Activated naive CD4-positive, alpha-beta T cell treated with anti-CD3 and anti-CD28 coated beads for 36 hours (primary cell): ENCODE results near the gene MYH11. TPM values are rescaled to one million over a fixed set of nuclear protein-coding genes. Genes with fewer than 3 reads are reported as not detected.
"Not testable (repeated sequence)": the region's sequence is repeated elsewhere in the genome, so short reads cannot be mapped to it uniquely, and the experiment has no call there.

ENCODE experiments used
- CTCF ChIA-PET: fragments of 350-600 bp; sonication (Branson Sonifier 250); formaldehyde crosslinking; loops from one replicate; lab custom pipeline; 2021; ENCODE audit warnings: antibody characterized with exemption; lab: Charles Lee
- DNase-seq: peaks from one replicate; pipeline ENCODE4 v3.0.0-alpha.2; 2020
- H3K27ac Mint-ChIP-seq: one replicate; pipeline ENCODE4 v1.8.0; 2021; ENCODE audit warnings: mild to moderate bottlenecking, mixed read lengths
- H3K27me3 Mint-ChIP-seq: one replicate; pipeline ENCODE4 v1.8.0; 2021; ENCODE audit warnings: low read depth, mixed read lengths
- H3K36me3 Mint-ChIP-seq: one replicate; pipeline ENCODE4 v1.8.0; 2021; ENCODE audit warnings: low read depth, mixed read lengths
- H3K4me1 Mint-ChIP-seq: one replicate; pipeline ENCODE4 v1.8.0; 2021; ENCODE audit warnings: low read depth, mixed read lengths
- H3K4me3 Mint-ChIP-seq: one replicate; pipeline ENCODE4 v1.8.0; 2021; ENCODE audit warnings: mild to moderate bottlenecking, moderate library complexity, mixed read lengths
- H3K9me3 Mint-ChIP-seq: one replicate; pipeline ENCODE4 v1.8.0; 2021; ENCODE audit warnings: mixed read lengths
- intact Hi-C: fragments of 100-400 bp; cut with micrococcal nuclease; formaldehyde crosslinking; loops from one replicate; pipeline ENCODE4 v1.15.1; 2023
- total RNA-seq, 2 experiments: library from RNA; stranded (reverse); gene quantifications; one replicate each; pipeline ENCODE4 v1.2.3, GENCODE V29; 2021

MYH11 gene
- total RNA-seq, 2 experiments from 2014 or later: not detected

DNA sequence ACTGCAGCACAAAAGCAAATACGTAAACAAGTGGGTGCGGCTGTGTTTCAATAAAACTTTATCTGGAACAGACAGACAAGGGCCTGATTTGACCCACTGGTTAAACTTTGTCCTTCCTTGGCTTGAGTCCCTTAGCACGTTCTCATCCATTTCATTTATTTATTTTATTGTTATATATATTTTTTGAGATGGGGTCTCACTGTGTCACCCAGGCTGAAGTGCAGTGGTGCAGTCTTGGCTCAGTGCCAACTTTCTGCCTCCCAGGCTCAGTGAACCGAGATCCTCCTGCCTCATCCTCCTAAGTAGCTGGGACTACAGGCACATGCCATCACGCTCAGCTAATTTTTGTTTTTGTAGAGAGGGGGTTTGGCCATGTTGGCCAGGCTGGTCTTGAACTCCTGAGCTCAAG lies 64.3 kb downstream of the MYH11 start:
- no peak overlapping the region for H3K27ac Mint-ChIP-seq
- H3K9me3 Mint-ChIP-seq: peaks cover 10% of the 10 kb centered on the region
- H3K4me1 Mint-ChIP-seq: no peaks in the 10 kb centered on the region
- H3K4me3 Mint-ChIP-seq: no peak overlapping the region
- no peaks in the 10 kb centered on the region for H3K36me3 Mint-ChIP-seq
- no peak for DNase-seq
- H3K27me3 Mint-ChIP-seq: no peaks in the 10 kb centered on the region
- CTCF ChIA-PET: interaction anchor here (0.6 kb wide), 1 partner anchor 29 kb away, joined by 4 read pairs; no protein-coding TSS in a partner anchor
- intact Hi-C loops: no loop called here

DNA sequence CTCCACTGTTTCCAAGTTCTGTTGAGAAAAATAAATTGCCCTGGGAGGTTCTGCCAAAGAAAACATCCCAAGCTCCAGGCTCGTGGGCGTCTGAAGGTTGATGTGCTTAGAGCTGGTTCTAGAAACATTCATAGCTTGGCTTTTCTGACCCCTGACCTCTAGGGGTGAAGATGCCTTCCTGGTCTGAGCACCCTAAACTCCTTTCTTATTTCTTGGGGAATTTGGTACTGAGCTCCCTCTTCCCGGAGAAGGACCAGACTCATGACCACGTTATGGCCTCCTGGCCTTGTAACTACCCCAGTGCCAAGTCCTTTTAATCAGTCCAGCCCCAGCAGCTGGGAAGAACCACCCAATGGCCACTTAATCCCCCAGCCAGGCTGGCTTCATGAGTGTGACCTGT lies 66.4 kb downstream of the MYH11 start:
- DNase-seq: no peak
- Mint-ChIP-seq H3K27me3 (no peaks in the 10 kb centered on the region), H3K4me1 (no peaks in the 10 kb centered on the region), H3K27ac (no peak overlapping the region), H3K36me3 (no peaks in the 10 kb centered on the region), H3K9me3 (no peaks in the 10 kb centered on the region), H3K4me3 (no peak overlapping the region)
- intact Hi-C loops: no loop called here
- CTCF ChIA-PET: interaction anchor here (1.0 kb wide), 1 partner anchor 57 kb away, joined by 3 read pairs; no protein-coding TSS in a partner anchor

DNA sequence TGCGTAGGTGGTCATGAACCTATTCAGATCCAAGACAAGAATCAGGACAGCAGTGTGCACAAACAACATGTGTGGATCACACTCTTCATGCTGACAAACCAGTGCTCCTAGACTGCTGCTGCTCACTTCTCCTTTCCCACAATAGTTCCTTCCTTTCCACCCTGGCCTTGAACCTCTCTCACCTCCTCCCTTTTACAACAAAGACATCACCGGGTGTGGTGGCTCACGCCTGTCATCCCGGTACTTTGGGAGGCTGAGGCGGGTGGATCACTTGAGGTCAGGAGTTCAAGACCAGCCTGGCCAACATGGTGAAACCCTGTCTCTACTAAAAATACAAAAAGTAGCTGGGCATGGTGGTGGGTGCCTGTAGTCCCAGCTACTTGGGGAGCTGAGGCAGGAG lies 67.0 kb downstream of the MYH11 start:
- H3K27me3 Mint-ChIP-seq, H3K27ac Mint-ChIP-seq, H3K36me3 Mint-ChIP-seq, H3K4me1 Mint-ChIP-seq, H3K9me3 Mint-ChIP-seq, intact Hi-C loops, DNase-seq, H3K4me3 Mint-ChIP-seq: not testable (repeated sequence)
- CTCF ChIA-PET: interaction anchor here (1.0 kb wide), 1 partner anchor 58 kb away, joined by 3 read pairs; no protein-coding TSS in a partner anchor

DNA sequence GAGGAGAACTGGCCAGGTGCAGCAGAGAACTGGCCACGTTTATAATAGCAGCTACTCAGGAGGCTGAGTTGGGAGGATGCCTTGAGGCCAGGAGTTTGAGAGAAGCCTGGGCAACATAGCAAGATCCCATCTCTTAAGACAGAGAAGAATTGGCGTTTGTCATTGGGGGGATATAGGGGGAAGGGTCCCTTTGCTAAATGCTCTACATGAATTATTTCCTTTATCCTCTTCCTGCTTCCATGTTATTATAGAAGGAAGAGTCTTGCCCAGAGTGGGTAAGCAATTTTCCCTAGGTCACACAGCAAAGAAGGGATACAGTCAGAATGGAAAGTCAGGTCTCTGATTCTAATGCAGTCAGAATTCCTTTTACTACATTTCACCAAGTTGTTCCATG lies 68.0 kb downstream of the MYH11 start:
- DNase-seq: no peak
- H3K4me1 Mint-ChIP-seq: no peaks in the 10 kb centered on the region
- H3K36me3 Mint-ChIP-seq: no peaks in the 10 kb centered on the region
- intact Hi-C loops: no loop called here
- H3K27me3 Mint-ChIP-seq: no peaks in the 10 kb centered on the region
- CTCF ChIA-PET: no interaction called here
- no peak overlapping the region for H3K27ac Mint-ChIP-seq
- no peak overlapping the region for H3K4me3 Mint-ChIP-seq
- H3K9me3 Mint-ChIP-seq: no peaks in the 10 kb centered on the region

DNA sequence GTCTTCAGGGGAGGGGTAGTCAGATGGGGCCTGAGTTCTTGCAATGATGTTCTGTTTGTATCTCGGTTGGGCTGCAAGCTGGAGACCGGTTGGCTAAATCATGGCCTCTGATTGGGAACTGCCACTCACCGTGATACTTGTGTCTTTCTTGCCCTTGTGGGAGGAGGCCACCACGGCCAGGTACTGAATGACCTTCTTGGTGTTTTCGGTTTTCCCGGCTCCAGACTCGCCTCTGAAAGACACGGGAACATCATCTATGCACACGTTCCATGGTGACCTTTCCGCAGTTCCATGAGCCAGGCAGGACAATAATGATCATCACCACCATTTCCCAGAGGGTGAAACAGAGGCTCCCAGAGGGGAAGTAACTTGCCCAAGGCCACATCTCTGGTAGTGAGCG lies 70.3 kb downstream of the MYH11 start:
- CTCF ChIA-PET: no interaction called here
- H3K4me3 Mint-ChIP-seq: no peak overlapping the region
- H3K4me1 Mint-ChIP-seq: no peaks in the 10 kb centered on the region
- H3K27me3 Mint-ChIP-seq: no peaks in the 10 kb centered on the region
- DNase-seq: no peak
- no peak overlapping the region for H3K27ac Mint-ChIP-seq
- H3K9me3 Mint-ChIP-seq: no peaks in the 10 kb centered on the region
- no peaks in the 10 kb centered on the region for H3K36me3 Mint-ChIP-seq
- intact Hi-C loops: no loop called here

DNA sequence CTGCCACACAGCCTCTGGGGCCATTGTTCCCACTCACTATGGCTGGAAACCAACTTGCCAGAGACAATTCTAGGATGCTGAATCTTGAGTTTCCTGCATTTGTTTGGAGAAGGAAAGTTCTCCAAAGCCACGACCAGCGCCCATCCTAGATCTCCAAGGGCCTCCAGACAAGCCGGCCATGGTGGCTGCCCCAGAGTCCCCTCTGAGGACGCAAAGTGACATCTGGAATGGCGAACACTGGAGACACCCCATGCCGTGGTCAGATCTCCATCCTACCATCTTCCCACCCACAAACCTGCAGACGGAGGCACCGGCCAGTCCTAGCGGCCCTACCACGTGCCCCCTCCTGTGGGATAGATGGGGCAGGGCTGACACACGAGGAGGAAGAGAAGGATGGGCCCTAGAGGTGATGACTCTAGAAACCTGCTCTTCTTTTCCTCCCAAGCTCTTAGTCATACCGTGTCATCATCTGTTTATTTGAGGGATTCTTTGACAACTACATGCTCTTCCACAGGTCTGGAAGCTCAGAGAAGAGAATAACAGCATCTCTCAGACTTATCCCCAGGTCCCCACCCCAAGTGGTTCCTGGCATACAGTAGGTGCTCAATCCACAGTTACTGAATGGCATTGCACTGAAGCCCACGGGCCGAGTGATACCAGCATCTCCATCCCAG lies 71.3 kb downstream of the MYH11 start:
- no peak overlapping the region for H3K27ac Mint-ChIP-seq
- no peaks in the 10 kb centered on the region for H3K36me3 Mint-ChIP-seq

DNA sequence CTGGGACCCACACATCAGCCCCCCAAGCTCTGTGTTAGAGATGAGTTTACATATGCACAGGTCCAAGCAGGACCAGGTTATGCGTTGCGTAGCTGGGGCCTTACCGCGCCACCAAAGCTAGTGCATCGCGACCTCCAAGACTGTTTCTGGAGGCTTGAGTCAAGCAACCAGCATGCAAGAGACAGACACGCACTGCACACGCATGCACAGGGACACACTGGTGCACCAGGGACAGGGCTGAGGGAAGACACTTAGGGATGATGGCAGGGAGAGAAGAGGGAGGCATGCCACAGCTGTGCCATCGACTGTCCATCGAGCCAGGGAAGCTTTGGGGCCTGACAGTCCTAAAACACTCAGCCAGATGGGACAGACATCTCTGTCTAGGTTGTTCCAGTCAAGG lies 72.8 kb downstream of the MYH11 start:
- CTCF ChIA-PET: interaction anchor here (0.6 kb wide), 1 partner anchor 276 kb away, joined by 3 read pairs; no protein-coding TSS in a partner anchor
- Mint-ChIP-seq H3K4me1 (no peaks in the 10 kb centered on the region), H3K4me3 (no peak overlapping the region), H3K27ac (no peak overlapping the region), H3K9me3 (no peaks in the 10 kb centered on the region), H3K27me3 (no peaks in the 10 kb centered on the region), H3K36me3 (no peaks in the 10 kb centered on the region)
- DNase-seq: no peak
- intact Hi-C loops: no loop called here

More for the DNA sequence above, 71.3 kb downstream of the MYH11 start:
- no peak overlapping the region for H3K4me3 Mint-ChIP-seq
- intact Hi-C loops: no loop called here
- no peaks in the 10 kb centered on the region for H3K4me1 Mint-ChIP-seq
- H3K9me3 Mint-ChIP-seq: no peaks in the 10 kb centered on the region
- H3K27me3 Mint-ChIP-seq: no peaks in the 10 kb centered on the region
- DNase-seq: no peak
- CTCF ChIA-PET: no interaction called here

DNA sequence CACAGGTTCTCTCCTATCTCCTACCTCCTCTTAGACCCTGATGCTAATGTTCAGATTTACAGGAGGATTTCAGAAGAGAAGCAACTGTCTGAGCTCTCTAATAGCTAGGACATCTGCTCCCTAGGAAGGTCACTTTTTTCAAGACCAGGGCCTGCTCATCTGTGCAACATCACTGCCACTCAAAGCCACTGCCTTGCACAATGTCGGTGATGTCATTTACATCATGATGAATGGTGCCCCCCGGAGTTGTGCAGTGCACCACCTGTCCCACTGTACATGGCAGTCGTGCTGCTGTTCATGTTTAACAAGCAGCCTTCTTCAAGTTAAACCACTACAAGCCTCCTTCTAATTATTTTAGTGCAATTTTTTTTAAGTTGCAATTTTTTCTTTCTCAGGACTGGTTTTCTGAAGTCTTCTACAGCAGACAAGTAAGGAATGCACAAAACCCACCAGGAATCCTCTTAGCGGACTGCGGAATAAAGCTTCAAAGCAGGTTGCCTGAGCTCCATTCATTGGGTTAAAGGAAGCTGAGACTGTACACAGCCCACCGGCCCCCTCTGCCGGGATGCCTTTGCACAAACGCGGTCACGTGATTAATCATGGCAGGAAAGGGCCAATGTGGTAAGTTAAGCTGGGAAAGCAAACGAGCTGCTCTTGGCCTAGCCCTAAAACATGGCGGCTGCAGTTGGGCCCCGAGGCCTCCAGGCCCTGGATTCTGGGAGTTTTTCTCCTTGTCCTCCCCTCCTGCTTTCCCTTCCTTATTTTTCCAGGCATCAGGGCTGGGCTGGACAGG lies 74.1 kb downstream of the MYH11 start:
- no peaks in the 10 kb centered on the region for H3K36me3 Mint-ChIP-seq
- CTCF ChIA-PET: interaction anchor here (0.6 to 1.1 kb wide), 3 partner anchors 33 to 228 kb away, joined by 3 to 4 read pairs (median 4); no protein-coding TSS in a partner anchor
- H3K9me3 Mint-ChIP-seq: no peaks in the 10 kb centered on the region
- H3K4me3 Mint-ChIP-seq: no peak overlapping the region
- DNase-seq: peak; percentile 7
- H3K27me3 Mint-ChIP-seq: no peaks in the 10 kb centered on the region
- no peaks in the 10 kb centered on the region for H3K4me1 Mint-ChIP-seq
- intact Hi-C loops: no loop called here
- no peak overlapping the region for H3K27ac Mint-ChIP-seq

DNA sequence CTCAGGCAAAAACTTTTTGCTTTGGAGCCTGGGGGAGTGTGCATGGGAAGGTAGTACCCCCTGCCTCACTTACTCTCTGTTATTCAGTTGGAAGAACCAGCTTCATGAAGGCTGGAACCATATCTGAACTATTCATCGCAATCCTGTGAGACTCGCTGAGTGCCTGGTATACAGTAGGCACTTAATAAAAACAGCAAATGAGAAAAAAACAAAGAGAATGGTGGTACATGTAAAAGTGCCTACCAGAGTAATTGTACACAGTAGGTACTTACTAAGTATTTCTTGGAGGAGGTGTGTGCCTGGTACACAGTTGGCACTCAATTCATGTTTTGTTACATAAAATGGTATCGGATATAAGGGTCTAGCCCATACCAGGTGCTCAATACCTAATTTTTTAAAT lies 75.2 kb downstream of the MYH11 start:
- intact Hi-C loops: no loop called here
- no peaks in the 10 kb centered on the region for H3K36me3 Mint-ChIP-seq
- H3K4me3 Mint-ChIP-seq: no peak overlapping the region
- H3K27ac Mint-ChIP-seq: no peak overlapping the region
- no peaks in the 10 kb centered on the region for H3K4me1 Mint-ChIP-seq
- DNase-seq: no peak
- no peaks in the 10 kb centered on the region for H3K27me3 Mint-ChIP-seq
- no peaks in the 10 kb centered on the region for H3K9me3 Mint-ChIP-seq
- CTCF ChIA-PET: no interaction called here

DNA sequence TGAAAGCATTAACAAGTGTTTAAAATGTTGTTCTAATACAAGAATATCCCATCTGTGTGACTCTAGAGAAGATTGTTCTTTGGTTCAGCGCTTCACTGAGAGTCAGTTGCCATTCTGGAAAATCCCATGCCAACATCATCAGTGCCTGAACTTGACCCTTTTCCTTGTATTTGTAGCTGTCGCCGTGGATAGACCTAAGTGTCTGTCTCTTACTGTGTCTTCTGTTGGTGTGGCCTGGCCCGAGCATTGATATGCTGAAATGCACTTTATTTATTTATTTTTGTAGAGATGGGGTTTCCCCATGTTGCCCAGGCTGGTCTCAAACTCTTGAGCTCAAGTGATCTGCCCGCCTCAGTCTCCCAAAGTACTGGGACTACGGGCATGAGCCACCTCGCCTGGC lies 76.0 kb downstream of the MYH11 start:
- no peak for DNase-seq
- intact Hi-C loops: no loop called here
- no peak overlapping the region for H3K4me3 Mint-ChIP-seq
- H3K9me3 Mint-ChIP-seq: no peaks in the 10 kb centered on the region
- H3K27me3 Mint-ChIP-seq: no peaks in the 10 kb centered on the region
- CTCF ChIA-PET: interaction anchor here (0.6 kb wide), 1 partner anchor 137 kb away, joined by 4 read pairs; no protein-coding TSS in a partner anchor
- H3K4me1 Mint-ChIP-seq: no peaks in the 10 kb centered on the region
- H3K27ac Mint-ChIP-seq: no peak overlapping the region
- no peaks in the 10 kb centered on the region for H3K36me3 Mint-ChIP-seq

DNA sequence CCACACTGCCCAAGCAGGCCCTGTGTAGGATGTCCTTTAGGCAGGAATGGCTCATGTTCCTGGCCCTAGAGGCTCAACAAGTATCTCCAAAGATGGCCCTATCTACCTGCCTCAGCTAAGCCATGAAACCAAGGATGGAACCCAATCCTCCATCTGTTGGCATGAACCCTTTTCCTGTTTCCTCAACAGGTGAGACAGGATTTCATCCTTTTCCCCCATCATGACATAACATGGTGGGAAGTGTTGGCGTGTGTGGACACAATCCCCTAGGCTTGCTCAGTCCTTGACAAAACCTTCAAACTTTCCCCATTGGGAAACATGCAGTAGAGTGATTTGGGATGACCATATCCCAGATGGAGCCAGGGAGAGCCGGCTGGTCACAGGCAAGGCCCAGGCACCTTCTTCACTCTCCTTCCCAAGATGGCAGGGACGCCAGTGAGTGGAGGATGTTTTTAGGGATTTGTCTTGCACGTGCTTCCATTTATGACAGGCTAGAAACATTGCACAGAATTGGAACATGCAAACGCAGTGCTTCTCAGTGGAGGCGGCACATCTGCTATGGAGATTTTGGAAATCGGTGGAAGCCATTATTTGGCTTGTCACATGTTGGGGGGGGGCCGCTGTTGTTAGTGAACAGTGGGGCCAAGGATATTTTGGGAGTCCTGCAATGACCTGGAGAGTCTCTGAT lies 77.0 kb downstream of the MYH11 start:
- no peak for DNase-seq
- CTCF ChIA-PET: interaction anchor here (0.6 kb wide), 2 partner anchors 103 to 348 kb away, joined by 3 read pairs; no protein-coding TSS in a partner anchor
- Mint-ChIP-seq H3K36me3 (no peaks in the 10 kb centered on the region), H3K27ac (no peak overlapping the region), H3K9me3 (no peaks in the 10 kb centered on the region), H3K4me3 (no peak overlapping the region), H3K27me3 (no peaks in the 10 kb centered on the region), H3K4me1 (no peaks in the 10 kb centered on the region)
- intact Hi-C loops: no loop called here

DNA sequence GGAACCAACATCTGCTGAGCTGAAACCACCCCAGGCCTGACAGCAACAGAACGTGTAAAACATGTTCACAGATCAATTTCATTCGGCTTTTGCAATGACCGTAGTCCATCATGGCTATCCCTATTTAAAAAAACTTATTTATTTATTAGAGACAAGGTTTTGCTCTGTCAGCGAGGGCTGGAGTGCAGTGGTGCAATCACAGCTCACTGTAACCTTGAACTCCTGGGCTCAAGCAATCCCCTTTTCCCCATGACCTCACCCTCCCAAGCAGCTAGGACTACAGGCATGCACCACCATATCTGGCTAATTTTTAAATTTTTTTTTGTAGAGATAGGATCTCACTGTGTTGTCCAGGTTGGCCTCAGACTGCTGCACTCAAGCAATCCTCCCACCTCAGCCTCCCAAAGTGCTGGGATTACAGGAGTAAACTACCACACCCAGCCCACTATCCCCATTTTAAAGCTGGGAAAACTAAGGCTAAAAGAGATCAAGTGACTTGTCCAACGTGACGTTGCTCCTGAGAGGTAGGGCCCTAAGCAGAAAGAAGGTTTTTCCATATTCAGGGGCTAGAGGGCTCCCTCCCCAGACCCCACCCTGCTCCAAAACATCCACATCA lies 77.7 kb downstream of the MYH11 start:
- H3K4me3 Mint-ChIP-seq: no peak overlapping the region
- intact Hi-C loops: no loop called here
- CTCF ChIA-PET: interaction anchor here (0.6 kb wide), 2 partner anchors 104 to 349 kb away, joined by 3 read pairs; no protein-coding TSS in a partner anchor

More for the DNA sequence above, 77.7 kb downstream of the MYH11 start:
- Mint-ChIP-seq H3K27me3 (no peaks in the 10 kb centered on the region), H3K36me3 (no peaks in the 10 kb centered on the region), H3K27ac (no peak overlapping the region), H3K4me1 (no peaks in the 10 kb centered on the region), H3K9me3 (no peaks in the 10 kb centered on the region)
- DNase-seq: no peak
